Peyer's patch (tissue), 4 donors: ENCODE data around the gene MEGF8.
A peak's percentile ranks its signal among the peaks of the same experiment; 100 is the strongest.

Source experiments
- CTCF ChIP-seq, 6 experiments: fragments of 450-650 bp in 4 of 6; fragments of 200-600 bp in 2 of 6; sonication (generic) in 1 of 6; IDR thresholded peaks; one replicate each; pipeline ENCODE4 v1.5.1; 2017 to 2019; ENCODE audit warnings: antibody characterized with exemption in 6 of 6, mild to moderate bottlenecking in 3 of 6, moderate library complexity in 1 of 6
- POLR2A ChIP-seq, 2 donors: fragments of 450-650 bp; IDR thresholded peaks; one replicate each; pipeline ENCODE4 v1.5.1; 2017; ENCODE audit warnings: antibody characterized with exemption in 2 of 2, mild to moderate bottlenecking in 2 of 2, moderate library complexity in 2 of 2

- peak in 1 of 6 experiments; percentile 18 for TF ChIP-seq CTCF (IDR thresholded peaks at IDR 0.05)
- no peak for TF ChIP-seq POLR2A (IDR thresholded peaks at IDR 0.05)
These were observed 44.1 kb upstream of the MEGF8 start for GRCh38 chr19:42281146-42281826.
